D341Med (cell line): ENCODE measurements around the gene CDIPT.

Source experiments
- DNase-seq: peaks from one replicate; pipeline ENCODE4 v3.0.0; 2012; ENCODE audit warnings: low spot score

The CDIPT gene

DNA sequence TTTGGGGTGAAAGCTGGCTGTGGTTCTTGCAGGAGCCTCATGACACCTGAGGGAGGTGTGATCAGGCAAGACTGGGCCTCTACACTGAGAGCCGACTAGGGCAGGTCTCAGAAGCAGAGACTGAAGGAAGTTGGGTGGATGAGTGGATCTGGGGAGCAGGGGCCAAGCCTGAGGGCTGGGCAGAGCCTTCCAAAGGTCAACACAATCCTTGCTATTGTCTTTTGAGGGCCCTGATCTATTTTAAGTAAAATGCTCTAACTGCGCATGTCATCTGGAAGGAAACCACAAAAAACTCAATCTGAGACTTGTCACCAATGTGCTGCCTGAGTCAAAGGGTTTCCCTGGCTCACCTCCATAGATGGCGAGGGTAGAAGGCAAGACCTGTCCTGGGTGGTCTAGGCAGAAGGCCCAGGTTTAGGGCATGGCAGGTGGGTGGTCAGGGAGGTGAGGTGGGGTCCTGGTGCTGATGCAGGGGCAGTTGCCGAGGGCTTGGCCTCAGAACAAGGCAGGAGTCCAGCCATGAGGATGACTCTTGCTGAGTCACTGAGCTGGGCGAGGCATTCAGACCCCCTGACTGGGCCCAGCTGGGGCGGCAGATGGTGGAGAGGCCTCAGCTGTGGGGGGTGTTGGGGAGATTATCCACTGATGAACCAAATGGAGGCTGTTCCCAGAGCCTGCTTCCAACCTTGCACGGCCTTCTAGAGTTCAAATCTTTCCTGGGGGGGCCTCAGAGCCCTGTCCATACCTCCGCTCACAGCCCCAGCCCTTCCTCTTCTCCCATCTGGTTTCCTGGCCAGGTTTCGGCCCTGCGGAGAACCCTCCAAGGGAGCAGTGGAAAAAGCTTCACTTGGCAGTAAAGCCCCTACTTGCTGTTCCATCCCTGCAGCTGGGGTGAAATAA is 37.6 kb downstream of the CDIPT start:
- DNase-seq = peak; percentile 86

DNA sequence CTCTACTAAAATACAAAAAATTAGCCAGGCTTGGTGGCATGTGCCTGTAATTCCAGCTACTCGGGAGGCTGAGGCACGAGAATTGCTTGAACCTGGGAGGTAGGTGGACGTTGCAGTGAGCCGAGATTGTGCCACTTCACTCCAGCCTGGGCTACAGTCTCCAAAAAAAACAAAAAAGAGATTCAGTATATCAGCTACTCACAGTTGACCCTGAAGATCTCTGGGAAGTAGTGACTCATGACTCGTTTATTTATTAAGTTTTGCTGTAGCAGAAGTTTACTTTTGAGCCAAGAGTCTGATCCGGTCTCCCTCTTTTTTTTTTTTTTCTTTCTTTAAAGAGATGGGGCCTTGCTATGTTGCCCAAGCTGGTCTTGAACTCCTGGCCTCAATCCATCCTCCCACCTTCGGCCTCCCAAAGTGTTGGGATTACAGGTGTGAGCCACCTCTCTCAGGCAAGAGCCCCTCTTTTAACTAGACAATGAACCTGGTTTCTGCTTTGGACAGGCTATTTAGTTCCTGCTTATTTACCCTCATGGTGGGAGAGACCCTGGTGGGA is 38.4 kb downstream of the CDIPT start:
- DNase-seq = no peak

DNA sequence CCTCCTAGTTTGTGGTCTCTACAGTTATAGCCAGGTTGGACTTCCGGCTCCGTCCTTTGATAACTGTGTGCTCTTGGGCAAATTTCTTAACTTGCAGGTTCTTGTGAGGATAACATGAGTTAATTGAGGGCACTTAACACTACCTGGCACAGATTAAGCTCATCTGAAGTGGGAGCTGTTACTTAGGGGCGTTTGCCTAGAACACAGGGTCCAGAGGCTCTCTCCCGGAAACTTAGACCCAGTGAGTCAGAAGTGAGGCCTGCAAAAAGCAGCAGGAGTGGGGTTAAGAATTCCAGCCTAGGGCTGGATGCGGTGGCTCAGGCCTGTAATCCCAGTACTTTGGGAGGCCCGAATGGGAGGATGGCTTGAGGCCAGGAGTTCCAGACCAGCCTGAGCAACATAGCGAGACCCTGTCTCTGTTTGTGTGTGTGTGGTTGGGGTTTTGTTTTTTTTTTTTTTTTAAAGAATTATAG is 41.3 kb downstream of the CDIPT start:
- no peak for DNase-seq

DNA sequence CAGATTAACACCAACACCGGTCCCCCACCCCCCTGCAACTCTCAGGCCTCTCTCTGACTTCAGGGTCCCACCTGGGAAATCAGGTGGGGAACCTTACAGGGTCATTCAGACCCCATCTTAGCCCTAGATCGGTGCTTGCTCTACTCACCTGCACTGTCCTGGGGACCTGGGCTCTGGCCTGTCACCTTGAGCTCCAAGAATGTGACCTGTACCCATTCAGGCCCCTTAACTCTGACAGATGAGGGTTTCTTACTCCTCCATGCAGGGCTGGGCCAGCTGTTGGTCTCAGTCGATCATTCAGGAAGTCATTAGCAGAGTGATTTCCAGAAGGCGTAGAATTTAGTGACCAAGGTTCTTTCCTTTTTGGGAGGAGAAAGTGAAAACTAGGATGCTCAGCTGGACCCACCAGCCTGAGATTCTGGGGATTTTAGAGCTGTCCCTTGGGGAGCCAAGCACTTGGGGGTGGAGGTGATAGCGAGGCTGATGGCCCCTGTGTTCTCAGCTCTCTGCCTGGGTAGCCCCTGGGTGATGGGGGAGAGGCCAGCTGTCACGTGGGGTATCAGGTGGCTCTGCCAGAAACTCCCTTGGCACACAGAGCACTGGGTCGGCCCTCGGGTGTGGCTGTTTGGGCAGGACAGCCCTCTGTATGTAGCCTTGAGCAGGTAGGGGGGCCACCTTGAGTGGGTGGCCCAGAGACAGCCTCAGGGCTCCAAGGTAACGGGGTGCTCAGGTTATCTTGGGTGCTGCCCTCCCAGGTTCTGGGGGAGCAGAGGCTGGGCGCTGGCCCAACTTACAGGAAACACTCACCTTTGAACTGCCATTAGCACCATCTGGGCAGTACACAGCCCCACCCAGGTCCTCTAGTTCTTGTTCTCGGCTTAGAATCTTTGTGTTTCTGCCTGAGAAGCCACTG is 42.0 kb downstream of the CDIPT start:
- DNase-seq = no peak

DNA sequence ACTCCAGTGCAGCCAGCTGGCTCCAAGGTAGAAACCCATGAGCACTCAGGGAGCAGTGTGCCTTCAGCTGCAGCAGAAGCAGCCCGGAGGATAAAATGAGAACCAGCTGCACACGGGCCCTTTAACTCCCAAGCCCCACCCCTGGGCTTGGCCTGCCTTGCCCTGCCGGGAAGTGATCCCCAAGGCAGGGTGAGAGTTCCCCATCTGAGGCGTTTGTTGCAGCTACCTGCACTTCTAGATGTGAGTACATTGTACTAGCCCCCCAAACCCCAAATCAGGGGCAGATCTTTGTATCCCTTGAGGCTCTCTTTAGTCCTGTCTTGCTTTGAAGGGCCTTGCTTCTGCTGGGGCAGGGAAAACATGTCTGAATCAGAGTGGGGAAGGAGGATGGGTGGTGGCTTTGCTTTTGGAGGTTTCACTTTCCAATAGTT is 42.7 kb downstream of the CDIPT start, which contains the start of gene MVP:
Gene MVP (plus strand): TSS at position 192 of the 431 bp plus-strand sequence. CDS start 10,088 bp downstream, outside the sequence.
- peak; percentile 67 for DNase-seq

DNA sequence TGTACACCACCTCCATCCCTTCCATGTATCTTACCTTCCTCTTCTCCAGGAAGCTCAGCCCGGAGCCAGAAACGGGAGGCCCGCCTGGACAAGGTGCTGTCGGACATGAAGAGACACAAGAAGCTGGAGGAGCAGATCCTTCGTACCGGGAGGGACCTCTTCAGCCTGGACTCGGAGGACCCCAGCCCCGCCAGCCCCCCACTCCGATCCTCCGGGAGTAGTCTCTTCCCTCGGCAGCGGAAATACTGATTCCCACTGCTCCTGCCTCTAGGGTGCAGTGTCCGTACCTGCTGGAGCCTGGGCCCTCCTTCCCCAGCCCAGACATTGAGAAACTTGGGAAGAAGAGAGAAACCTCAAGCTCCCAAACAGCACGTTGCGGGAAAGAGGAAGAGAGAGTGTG is 43.5 kb downstream of the CDIPT start:
- DNase-seq = peak; percentile 52

DNA sequence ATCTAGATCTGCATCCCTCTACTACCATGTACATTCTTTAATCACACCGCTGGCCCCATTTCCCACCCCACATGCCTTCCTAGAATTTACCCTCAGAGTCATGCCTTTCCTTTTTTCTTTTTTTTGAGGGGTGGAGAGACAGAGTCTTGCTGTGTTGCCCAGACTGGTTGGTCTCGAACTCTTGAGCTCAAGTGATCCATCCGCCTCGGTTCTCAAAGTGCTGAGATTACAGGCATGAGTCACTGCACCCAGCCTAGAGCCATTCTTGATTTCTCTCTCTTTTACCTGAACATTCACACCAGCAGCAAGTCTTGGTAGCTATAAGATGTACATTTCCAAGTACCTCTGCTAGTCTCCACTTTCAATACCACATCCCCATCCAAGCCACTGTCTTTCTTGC is 44.9 kb downstream of the CDIPT start:
- no peak for DNase-seq

DNA sequence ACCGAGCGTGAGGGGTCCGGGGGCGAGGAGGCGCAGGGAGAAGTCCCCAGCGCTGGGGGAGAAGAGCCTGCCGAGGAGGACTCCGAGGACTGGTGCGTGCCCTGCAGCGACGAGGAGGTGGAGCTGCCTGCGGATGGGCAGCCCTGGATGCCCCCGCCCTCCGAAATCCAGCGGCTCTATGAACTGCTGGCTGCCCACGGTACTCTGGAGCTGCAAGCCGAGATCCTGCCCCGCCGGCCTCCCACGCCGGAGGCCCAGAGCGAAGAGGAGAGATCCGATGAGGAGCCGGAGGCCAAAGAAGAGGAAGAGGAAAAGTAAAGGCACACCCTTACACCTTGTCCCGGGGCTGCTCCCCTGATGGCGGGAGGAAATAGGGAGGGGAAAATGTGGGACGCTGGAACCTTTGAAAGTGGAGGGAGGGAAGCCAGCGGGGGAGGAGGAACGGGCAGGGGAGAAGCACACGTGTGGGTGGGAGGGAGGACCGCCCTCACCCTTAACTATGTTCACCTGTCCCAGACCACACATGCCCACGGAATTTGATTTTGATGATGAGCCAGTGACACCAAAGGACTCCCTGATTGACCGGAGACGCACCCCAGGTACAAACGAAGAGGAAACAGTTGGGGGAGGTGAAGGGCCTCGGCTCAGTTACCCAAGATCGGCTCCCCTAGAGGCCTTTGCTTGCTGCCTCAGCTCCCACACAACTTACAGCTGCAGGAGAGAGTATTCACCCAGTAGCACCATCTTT is 46.2 kb downstream of the CDIPT start:
- DNase-seq = peak; percentile 60

DNA sequence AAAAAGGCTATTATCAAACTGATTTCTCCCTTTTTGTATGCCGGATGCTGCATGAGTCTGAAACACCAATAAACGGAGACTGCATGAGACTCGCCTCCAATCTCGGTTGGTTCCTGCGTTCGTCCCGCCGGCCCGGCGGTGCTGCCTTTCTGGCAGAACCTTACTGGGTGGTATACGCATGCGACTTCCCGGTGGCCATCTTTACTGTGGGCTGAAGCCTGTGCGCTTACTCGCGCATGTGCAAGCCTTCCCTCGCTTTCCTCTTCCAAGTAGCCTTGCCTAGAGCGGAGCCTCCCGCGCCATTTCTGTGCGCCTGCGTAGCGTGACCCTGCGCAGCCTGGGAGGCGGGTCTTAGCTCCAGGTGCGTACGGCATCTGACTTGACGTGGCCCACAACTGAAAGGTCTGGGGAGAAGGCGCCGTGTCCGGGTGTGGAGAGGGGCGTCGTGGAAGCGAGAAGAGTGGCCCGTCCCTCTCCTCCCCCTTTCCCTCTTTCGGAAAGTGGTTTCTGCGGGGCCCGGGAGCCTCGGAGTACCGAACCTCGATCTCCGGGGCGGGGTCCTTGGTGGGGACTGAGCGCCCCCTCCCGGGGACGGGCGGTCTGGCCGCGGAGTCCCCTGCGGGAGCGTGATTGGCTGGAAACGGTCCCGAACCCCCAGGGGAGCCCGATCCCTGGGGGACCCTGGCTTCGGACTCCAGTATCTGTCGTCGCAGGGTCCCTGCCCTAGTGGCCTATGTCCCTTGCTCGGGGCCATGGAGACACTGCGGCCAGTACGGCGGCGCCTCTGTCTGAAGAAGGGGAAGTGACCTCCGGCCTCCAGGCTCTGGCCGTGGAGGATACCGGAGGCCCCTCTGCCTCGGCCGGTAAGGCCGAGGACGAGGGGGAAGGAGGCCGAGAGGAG is 47.0 kb downstream of the CDIPT start, which contains the start of gene PAGR1:
Gene PAGR1 (plus strand): TSS at position 360 of the 901 bp plus-strand sequence. CDS start 374 bp downstream, at position 734.
- DNase-seq = peak; percentile 90

DNA sequence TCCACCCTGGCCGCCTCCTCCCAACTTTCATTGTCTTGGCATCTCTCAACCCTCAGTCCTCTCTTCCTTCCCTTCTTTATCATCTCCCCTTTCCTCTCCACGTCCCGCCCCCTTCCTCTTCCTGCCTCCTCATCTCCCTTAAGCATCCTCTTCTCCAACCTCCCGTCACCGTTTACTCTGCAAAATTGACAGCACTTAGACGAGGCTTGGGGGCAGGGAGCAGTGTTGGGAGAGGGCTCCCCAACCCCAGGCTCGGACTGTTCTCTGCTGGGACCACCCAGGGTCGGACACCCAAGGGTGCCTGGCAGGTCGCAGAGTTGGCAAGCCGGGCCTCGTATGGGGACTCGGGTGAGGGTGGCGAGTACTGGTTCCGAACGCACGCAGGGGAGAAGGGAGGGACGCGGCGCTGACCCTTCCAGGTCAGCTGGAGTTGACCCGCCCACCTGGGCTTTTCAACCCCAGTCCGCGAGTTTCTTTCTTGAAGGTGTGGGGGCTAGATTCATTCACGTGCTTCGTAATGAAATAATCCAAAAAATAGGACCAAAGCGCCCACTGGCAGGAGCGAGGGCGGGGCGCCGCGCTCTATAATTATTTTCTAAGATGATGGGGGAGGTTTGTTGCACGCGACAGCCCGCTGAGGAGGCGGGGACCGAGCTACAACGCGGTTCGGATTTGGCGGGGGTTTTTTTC is 47.8 kb downstream of the CDIPT start:
- no peak for DNase-seq

DNA sequence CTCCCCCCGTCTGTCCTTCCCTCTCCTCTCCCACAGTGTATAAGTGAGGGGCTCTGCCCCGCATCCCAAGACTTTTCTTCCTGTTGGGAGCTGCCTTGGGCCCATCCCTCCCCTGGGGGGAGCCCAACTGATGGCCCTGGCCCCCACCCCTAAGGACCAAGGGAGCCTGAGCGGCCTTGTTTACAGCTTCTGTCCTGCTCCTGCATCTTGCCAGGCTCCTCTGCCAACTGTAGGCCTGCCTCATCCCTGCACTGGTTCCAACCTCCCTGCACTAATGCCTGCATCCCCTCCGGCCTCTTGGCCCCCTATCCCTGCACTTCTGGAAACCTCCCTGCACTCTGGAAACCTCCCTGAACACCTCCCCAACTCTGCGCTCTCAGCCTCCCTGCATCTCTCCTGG is 48.4 kb downstream of the CDIPT start:
- DNase-seq = no peak

DNA sequence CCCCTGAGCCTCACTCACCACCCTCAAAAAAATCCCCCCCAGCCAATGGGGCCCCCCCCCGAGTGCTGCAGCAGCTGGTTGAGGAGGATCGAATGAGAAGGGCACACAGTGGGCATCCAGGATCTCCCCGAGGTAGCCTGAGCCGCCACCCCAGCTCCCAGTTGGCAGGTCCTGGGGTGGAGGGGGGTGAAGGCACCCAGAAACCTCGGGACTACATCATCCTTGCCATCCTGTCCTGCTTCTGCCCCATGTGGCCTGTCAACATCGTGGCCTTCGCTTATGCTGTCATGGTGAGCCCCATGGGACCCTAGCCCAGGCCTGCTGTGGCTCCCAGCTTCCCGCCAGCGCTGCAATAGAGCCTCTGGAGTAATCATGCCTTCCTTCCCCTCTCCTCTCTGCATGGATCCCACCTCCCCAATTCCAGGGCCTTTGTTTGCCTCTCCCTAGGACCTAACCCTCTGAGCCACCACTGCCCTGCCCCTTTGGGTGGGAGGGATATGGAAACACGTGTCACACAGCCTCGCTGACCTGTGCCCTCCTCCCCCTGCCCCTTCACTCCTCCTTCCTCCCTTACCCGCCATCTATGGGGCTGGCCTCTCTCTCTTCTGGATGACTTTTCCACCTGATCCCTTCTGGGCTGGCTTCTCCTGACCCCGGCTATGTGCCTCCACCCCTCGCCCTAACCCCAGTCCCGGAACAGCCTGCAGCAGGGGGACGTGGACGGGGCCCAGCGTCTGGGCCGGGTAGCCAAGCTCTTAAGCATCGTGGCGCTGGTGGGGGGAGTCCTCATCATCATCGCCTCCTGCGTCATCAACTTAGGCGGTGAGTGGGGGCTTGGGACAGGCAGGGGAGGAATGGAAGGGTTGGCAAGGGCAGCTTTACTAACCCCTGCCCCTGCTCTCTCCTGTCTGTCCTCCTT is 49.1 kb downstream of the CDIPT start:
- DNase-seq = no peak

DNA sequence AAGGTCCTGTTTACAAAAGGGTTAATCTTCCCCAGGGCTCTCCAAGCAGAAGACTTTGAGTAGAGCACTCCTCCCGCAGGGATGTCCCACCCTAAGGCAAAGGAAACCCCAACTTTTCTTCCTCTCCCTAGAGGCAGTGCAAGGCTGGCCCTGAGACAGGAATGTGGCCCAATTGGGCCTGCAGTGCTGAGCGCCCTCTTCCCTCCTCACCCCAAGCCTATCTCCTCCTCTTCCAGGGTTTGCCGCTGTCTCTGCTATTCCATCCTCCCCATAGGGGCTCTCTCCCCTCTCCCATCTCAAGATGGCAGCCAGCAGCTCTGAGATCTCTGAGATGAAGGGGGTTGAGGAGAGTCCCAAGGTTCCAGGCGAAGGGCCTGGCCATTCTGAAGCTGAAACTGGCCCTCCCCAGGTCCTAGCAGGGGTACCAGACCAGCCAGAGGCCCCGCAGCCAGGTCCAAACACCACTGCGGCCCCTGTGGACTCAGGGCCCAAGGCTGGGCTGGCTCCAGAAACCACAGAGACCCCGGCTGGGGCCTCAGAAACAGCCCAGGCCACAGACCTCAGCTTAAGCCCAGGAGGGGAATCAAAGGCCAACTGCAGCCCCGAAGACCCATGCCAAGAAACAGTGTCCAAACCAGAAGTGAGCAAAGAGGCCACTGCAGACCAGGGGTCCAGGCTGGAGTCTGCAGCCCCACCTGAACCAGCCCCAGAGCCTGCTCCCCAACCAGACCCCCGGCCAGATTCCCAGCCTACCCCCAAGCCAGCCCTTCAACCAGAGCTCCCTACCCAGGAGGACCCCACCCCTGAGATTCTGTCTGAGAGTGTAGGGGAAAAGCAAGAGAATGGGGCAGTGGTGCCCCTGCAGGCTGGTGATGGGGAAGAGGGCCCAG is 50.0 kb downstream of the CDIPT start:
- DNase-seq = no peak

DNA sequence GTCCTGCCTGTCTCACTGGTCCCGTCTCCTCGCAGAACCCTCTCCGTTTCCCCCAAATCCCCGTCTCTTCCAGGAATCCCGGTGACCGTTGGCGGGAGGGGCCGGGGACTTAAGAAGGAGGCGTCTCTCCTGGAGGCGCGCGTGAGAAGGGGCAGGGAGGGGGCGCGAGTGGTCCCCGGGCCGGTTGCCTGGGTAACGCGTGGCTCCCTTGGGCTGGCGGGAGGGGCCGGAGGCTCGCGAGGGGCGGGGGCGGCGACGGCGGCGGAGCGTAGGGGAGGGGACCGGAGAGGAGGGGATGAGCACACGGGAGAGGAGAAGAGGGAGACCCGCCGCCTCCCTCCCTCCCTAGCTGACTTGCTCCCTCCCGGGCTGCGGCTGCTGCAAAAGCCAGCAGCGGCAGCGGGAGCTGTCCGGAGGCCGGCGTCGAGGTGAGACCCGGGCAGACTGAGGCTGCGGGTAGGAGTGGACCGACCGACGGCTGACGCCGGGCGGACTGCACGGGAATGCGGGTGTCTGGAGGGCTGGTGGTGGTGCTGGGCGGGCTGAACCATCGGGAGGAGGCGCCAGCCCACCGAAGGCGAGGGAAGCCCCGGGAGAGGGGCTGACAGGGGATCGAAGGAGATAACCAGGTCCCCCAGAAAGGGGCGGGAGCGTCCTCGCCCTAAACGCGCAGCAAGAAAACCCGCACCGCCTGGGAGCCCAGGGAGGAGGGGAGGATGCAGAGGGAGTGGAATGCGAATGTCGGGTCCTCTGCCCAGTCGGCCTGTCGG is 50.9 kb downstream of the CDIPT start, which contains the start of gene PRRT2:
Gene PRRT2 (plus strand): TSS at position 298 of the 770 bp plus-strand sequence. CDS start 862 bp downstream, outside the sequence.
- peak; percentile 78 for DNase-seq

DNA sequence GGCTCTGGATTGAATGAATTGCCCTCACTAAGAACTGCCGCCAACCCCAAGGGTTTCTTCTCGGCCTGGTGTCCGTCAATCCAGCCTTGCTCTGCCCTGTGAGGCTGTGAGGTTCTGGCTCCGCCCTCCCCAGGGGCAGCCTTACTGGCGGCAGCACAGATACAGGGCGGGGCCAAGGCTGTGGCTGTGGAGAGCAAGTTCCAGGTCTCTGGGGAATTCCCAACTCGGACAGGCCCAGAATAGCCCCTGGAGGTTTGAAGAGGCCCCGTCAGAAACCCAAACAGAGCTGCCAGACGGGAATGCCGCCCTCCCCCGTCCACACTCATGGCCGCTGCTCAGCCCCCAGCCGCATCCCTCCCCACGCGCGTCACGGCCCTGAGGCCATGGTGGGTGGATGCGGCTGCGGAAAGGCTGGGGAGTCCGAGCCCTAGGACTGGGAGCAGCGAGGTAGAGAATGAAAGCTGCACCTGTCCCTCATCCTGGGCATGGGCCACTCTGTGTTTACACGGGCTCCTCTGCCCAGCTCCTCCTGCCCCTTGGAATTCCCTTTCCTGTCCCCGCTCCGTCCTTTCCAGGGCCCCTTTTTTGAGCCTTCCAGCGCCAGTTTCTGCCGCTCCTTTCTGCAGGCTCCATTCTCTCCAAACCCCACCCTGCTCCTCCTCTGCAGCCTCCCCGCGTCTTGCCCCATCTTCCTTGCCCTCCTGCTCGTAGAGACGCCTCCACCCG is 51.7 kb downstream of the CDIPT start:
- DNase-seq = peak; percentile 76

DNA sequence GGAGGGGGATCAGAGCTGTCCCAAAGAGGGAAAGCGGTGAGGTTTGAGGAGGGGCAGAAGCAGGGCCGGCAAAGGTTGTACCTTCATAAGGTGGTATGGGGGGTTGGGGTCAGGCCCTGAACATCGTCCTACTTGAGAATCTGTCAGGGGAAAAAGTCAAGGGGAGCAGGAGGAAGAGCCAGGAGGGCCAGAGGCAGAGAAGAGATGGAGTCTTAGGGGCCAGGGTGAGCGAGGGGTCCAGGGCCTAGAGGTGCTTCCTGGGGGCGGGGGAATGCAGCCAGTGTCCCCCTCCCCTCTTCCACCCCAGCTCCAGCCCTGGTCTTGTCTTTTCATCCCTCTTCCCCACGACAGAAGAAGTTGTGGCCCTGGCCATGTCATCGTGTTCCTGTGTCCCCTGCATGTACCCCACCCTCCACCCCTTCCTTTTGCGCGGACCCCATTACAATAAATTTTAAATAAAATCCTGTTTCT is 52.3 kb downstream of the CDIPT start:
- DNase-seq = no peak
